OCI-LY3 (cell line): ENCODE measurements around the gene XCR1.

ENCODE experiments used
- H2AFZ ChIP-seq: fragments of 200-600, 300-600 bp; shearing (Covaris generic); 2 replicates; pipeline ENCODE4 v1.6.0; 2014; ENCODE audit warnings: antibody characterized with exemption, low read depth, low read length
- H3K27ac ChIP-seq: fragments of 200-600, 300-600 bp; sonication (generic); 2 replicates; pipeline ENCODE4 v1.5.1; 2014; ENCODE audit warnings: mild to moderate bottlenecking, low read length, moderate library complexity, mixed read lengths
- H3K27me3 ChIP-seq: fragments of 200-600, 300-600 bp; sonication (generic); 2 replicates; pipeline ENCODE4 v1.6.1; 2014; ENCODE audit warnings: low read depth, low read length, mixed read lengths
- H3K36me3 ChIP-seq: fragments of 200-600, 300-600 bp; sonication (generic); replicated peaks from 2 replicates; pipeline ENCODE3; 2014; ENCODE audit warnings: low read depth, low read length, mixed read lengths
- H3K4me1 ChIP-seq: fragments of 300-600, 200-600 bp; sonication (generic); 2 replicates; pipeline ENCODE4 v1.6.1; 2014; ENCODE audit warnings: low read length, mixed read lengths
- H3K4me2 ChIP-seq: fragments of 200-600, 300-600 bp; sonication (generic); 2 replicates; pipeline ENCODE4 v1.6.1; 2014; ENCODE audit warnings: low read length, mixed read lengths
- H3K4me3 ChIP-seq: fragments of 300-600, 200-600 bp; sonication (generic); 2 replicates; pipeline ENCODE4 v1.5.1; 2014; ENCODE audit warnings: antibody characterized with exemption, mild to moderate bottlenecking, low read length, moderate library complexity
- H3K79me2 ChIP-seq: fragments of 300-600, 200-600 bp; shearing (Covaris generic); 2 replicates; pipeline ENCODE4 v1.6.1; 2014; ENCODE audit warnings: mild to moderate bottlenecking, low read length, mixed read lengths
- H3K9ac ChIP-seq: fragments of 300-600, 200-600 bp; shearing (Covaris generic); 2 replicates; pipeline ENCODE4 v1.6.0; 2014; ENCODE audit warnings: mild to moderate bottlenecking, low read length, moderate library complexity
- H3K9me3 ChIP-seq: fragments of 200-600, 300-600 bp; shearing (Covaris generic); 2 replicates; pipeline ENCODE4 v1.6.1; 2014; ENCODE audit warnings: low read length, mixed read lengths; ENCODE audit not compliant: insufficient read depth
- H4K20me1 ChIP-seq: fragments of 200-600, 300-600 bp; sonication (generic); 2 replicates; pipeline ENCODE4 v1.6.1; 2016; ENCODE audit warnings: low read length, mixed read lengths; ENCODE audit not compliant: insufficient read depth
- EZH2phosphoT487 ChIP-seq: fragments of 200-600 bp; shearing (Covaris generic); IDR thresholded peaks from 2 replicates; pipeline ENCODE4 v1.6.1; 2018; ENCODE audit warnings: antibody characterized with exemption, mixed run types, low read depth
- TF ChIP-seq, protein P1 (sequence below): fragments of 200-600, 300-600 bp; sonication (generic); IDR thresholded peaks from 2 replicates; pipeline ENCODE4 v1.5.1; 2014; ENCODE audit warnings: antibody characterized with exemption, low read length, low read depth

The XCR1 gene

DNA sequence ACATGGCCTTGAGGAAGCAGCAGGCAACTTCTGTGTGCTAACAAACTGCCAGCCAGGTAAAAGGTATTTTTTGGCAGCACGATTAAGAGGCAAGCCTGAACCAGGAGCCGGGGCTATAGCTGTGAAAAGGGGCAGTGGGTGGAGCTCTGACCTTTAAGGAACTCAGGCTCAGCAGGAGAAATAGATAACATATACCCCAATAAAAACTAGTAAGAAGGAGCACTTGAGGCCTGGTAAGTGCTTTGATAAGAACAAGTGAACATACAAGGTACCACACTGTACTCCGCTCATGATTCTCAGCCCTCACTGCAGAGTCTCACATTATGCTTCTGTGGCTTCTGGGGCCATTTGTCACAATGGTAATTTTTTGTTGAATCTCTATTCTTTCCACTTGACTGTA, 37.1 kb downstream of the XCR1 start:
- peaks cover 16% of the 10 kb centered on the region for H3K36me3 ChIP-seq
- no peak overlapping the region for H3K9ac ChIP-seq
- peaks cover 71% of the 10 kb centered on the region for H3K79me2 ChIP-seq

GRCh38 chr3:45988804-45989203, 38.5 kb downstream of the XCR1 start:
- H3K4me3 ChIP-seq = no peak overlapping the region
- H3K9me3 ChIP-seq = no peaks in the 10 kb centered on the region
- H3K36me3 ChIP-seq = peaks cover 22% of the 10 kb centered on the region
- no peaks in the 10 kb centered on the region for H3K27me3 ChIP-seq
- H3K9ac ChIP-seq = no peak overlapping the region
- H3K27ac ChIP-seq = no peak overlapping the region
- H2AFZ ChIP-seq = no peak overlapping the region
- TF ChIP-seq EZH2phosphoT487 = no peak
- TF ChIP-seq, protein P1, sequence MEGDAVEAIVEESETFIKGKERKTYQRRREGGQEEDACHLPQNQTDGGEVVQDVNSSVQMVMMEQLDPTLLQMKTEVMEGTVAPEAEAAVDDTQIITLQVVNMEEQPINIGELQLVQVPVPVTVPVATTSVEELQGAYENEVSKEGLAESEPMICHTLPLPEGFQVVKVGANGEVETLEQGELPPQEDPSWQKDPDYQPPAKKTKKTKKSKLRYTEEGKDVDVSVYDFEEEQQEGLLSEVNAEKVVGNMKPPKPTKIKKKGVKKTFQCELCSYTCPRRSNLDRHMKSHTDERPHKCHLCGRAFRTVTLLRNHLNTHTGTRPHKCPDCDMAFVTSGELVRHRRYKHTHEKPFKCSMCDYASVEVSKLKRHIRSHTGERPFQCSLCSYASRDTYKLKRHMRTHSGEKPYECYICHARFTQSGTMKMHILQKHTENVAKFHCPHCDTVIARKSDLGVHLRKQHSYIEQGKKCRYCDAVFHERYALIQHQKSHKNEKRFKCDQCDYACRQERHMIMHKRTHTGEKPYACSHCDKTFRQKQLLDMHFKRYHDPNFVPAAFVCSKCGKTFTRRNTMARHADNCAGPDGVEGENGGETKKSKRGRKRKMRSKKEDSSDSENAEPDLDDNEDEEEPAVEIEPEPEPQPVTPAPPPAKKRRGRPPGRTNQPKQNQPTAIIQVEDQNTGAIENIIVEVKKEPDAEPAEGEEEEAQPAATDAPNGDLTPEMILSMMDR = no peak
- peaks cover 60% of the 10 kb centered on the region for H3K79me2 ChIP-seq
- H4K20me1 ChIP-seq = peaks cover 36% of the 10 kb centered on the region
- peaks cover 8% of the 10 kb centered on the region for H3K4me1 ChIP-seq
- no peak overlapping the region for H3K4me2 ChIP-seq

More for the DNA sequence above, 37.1 kb downstream of the XCR1 start:
- no peak overlapping the region for H3K4me3 ChIP-seq
- TF ChIP-seq, protein P1 = no peak
- no peak for TF ChIP-seq EZH2phosphoT487
- no peak overlapping the region for H3K4me2 ChIP-seq
- H4K20me1 ChIP-seq = peaks cover 30% of the 10 kb centered on the region; the same call in 1 of the 2 replicates
- H2AFZ ChIP-seq = no peak overlapping the region
- H3K27me3 ChIP-seq = no peaks in the 10 kb centered on the region
- no peak overlapping the region for H3K27ac ChIP-seq
- H3K4me1 ChIP-seq = peaks cover 17% of the 10 kb centered on the region
- H3K9me3 ChIP-seq = no peaks in the 10 kb centered on the region

DNA sequence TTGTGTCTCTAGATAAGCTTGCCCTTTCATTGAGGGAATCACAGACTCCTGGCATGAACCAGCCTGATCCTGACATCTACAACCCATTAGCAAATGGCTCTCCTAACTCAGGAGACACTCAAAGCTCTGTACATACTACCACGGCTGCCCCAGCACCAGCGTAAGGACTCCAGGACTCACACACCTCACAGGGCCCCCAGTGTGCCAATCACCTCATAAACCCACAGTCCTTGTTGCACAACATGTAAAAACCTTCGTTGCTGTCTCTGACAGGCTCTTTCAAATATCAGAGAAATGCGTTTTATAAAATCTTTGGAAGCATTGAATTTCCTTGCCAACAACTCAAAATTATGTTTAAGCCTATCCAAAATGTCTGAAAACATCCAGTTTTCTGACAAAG, 38.9 kb downstream of the XCR1 start:
- no peaks in the 10 kb centered on the region for H3K27me3 ChIP-seq
- no peaks in the 10 kb centered on the region for H3K9me3 ChIP-seq
- H3K4me3 ChIP-seq = no peak overlapping the region
- H3K27ac ChIP-seq = no peak overlapping the region
- H3K36me3 ChIP-seq = peaks cover 23% of the 10 kb centered on the region
- no peak for TF ChIP-seq EZH2phosphoT487
- TF ChIP-seq, protein P1 = no peak
- H2AFZ ChIP-seq = no peak overlapping the region
- peaks cover 36% of the 10 kb centered on the region for H4K20me1 ChIP-seq
- no peak overlapping the region for H3K9ac ChIP-seq
- H3K4me2 ChIP-seq = no peak overlapping the region
- H3K4me1 ChIP-seq = peaks cover 4% of the 10 kb centered on the region; the same call in 1 of the 2 replicates
- peaks cover 56% of the 10 kb centered on the region for H3K79me2 ChIP-seq

DNA sequence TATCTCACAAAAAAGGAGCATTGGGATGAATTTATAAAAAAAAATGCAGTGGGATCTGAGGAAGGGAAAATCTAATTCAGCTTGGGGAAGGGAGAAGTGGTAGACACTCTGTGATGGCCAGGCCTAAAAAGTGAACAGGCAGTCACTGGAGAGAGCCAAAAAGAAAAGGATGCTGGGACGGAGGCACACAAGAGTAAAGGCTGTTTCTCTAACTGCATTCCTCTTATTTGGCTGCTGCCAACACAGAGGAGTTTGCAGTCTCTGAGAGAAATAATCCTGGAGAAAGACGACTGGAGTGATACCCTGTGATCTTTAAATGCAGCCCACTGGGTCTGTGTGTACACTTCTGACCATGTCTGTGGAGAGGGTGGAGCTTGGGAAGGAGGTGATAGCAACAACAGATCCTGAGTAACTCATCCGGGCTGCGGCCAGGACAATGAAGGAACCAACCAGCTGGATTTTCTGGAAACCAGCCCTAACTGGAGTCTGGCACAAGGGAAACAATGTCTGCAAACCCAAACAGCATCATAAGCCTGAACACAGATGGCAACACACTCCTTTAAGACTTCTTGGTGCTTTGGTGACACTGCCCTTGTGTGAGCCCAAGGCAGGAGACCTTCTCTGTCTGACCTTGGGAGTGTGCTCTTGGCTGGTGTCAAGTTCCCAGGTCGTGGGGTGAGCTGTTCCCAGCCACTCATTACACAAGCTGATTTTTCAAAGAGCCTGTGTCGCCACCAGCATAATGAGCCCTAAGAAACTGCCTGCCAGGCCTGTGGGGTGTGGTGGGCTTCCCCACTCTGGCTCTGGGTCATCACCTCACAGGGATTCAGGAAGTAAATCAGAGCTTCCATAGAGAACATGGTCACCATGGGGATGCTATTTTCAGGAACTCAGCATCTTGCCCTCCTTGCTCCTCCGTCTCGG, 39.7 kb downstream of the XCR1 start:
- Histone ChIP-seq H3K9ac (no peak overlapping the region), H3K9me3 (no peaks in the 10 kb centered on the region), H3K4me2 (no peak overlapping the region), H3K4me3 (no peak overlapping the region), H2AFZ (no peak overlapping the region), H3K36me3 (peaks cover 21% of the 10 kb centered on the region), H3K79me2 (peaks cover 49% of the 10 kb centered on the region), H3K27me3 (no peaks in the 10 kb centered on the region), H4K20me1 (peaks cover 36% of the 10 kb centered on the region), H3K27ac (no peak overlapping the region), H3K4me1 (0 out of 2 replicates have a peak, but pooled peaks cover 4% of the 10 kb centered on the region)
- TF ChIP-seq, protein P1 = no peak
- no peak for TF ChIP-seq EZH2phosphoT487
